Measurements from ENCODE around the gene IMPA2. TPM values are rescaled to one million over a fixed set of nuclear protein-coding genes. Genes with fewer than 3 reads are reported as not detected.
A peak's percentile ranks its signal among the peaks of the same experiment; 100 is the strongest.
"Not testable (repeated sequence)": the region's sequence is repeated elsewhere in the genome, so short reads cannot be mapped to it uniquely, and the experiment has no call there.

IMPA2 gene
- total RNA-seq, 1 donor from 2014 or later: 33.9 TPM

DNA sequence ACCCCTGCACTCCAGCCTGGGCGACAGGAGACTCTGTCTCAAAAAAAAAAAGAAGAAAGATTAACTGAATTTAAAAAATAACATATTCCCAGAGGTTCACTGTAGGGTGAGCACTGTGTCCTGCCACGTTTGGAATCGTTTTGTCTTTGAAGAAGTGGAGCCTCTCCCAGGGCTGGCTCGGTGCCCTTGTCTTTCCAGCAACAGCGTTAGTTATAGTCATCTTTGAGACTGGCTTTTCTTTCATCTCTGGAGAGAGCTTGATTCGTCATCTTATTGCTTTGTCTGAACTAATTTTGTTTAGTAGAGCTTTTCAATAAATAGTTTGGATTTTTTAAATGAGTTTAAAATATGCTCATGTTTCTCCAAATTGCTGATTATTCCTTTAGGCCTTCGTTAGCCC, 50.5 kb downstream of the IMPA2 start:
- no peaks in the 10 kb centered on the region for H3K27me3 ChIP-seq (ENCODE audit: control insufficient read depth in 3 of 3, insufficient read depth in 3 of 3, low read length in 3 of 3)
- H3K4me1 ChIP-seq (ENCODE audit: control insufficient read depth in 3 of 3, insufficient read depth in 3 of 3, low read length in 3 of 3): peaks cover 13 to 27% (median 21%) of the 10 kb centered on the region in 3 donors
- H3K36me3 ChIP-seq (ENCODE audit: control insufficient read depth in 3 of 3, insufficient read depth in 3 of 3, low read length in 3 of 3): peaks cover 17 to 35% (median 20%) of the 10 kb centered on the region in 3 donors
- H3K9me3 ChIP-seq (ENCODE audit: control insufficient read depth in 3 of 3, low read length in 3 of 3): no peaks in the 10 kb centered on the region
- H3K4me3 ChIP-seq (ENCODE audit: low read length in 3 of 3): no peak overlapping the region
- peak overlapping the region; percentile 46 for H3K27ac ChIP-seq (ENCODE audit: low read depth, low read length)
- no peak overlapping the region for H3K9ac ChIP-seq (ENCODE audit: low read depth in 1 of 3, low read length in 3 of 3)

DNA sequence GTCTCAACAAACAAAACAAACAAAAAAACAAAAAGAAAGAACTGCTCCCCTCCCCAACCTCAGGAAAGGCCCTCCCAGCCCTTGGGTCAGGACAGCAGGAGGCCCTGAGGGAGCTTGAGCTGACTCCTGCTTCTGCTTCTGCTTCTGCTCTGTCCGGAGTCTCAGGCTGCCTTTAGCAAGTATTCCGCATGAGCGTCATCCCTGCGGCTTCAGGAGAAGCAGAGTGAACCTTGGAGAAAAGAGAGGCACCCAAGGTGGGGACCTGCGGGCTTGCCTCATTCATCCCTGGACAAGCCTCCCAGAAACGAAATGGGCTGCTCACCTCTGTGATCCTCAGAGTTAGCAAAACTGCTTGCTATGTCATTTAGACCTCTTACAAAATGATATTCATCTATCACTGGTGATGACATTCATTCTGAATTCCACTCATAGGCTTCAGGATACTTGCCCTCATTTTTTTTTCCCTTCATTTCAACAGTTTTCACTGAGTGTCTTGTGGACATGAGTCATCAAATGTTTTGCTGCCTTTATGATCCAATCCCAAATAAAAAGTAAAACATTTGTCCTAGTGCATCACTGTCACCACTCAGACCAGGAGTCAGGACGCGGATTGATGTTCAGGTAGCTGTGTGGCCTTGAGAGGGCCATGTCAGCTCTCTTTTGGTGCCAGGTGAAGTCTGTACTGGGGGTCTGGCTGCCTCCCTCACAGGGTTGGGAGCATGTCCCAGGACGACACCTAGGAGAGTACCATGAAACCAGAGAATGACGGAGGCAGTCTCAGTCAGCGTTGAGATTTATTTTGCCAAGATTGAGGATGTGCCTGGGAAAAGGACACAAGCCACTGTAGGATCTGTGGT, 51.7 kb downstream of the IMPA2 start:
- H3K4me3 ChIP-seq (ENCODE audit: low read length in 3 of 3): no peak overlapping the region
- H3K4me1 ChIP-seq (ENCODE audit: control insufficient read depth in 3 of 3, insufficient read depth in 3 of 3, low read length in 3 of 3): peaks cover 8 to 17% (median 12%) of the 10 kb centered on the region in 3 donors
- peak overlapping the region; percentile 65 for H3K27ac ChIP-seq (ENCODE audit: low read depth, low read length)
- H3K9me3 ChIP-seq (ENCODE audit: control insufficient read depth in 3 of 3, low read length in 3 of 3): no peaks in the 10 kb centered on the region
- no peaks in the 10 kb centered on the region for H3K27me3 ChIP-seq (ENCODE audit: control insufficient read depth in 3 of 3, insufficient read depth in 3 of 3, low read length in 3 of 3)
- no peak overlapping the region for H3K9ac ChIP-seq (ENCODE audit: low read depth in 1 of 3, low read length in 3 of 3)
- peaks cover 17 to 35% (median 20%) of the 10 kb centered on the region in 3 donors for H3K36me3 ChIP-seq (ENCODE audit: control insufficient read depth in 3 of 3, insufficient read depth in 3 of 3, low read length in 3 of 3)

GRCh38 chr18:12033643-12034025, 52.3 kb downstream of the IMPA2 start:
- H3K36me3 ChIP-seq (ENCODE audit: control insufficient read depth in 3 of 3, insufficient read depth in 3 of 3, low read length in 3 of 3): peaks cover 17 to 34% (median 17%) of the 10 kb centered on the region in 3 donors
- H3K9me3 ChIP-seq (ENCODE audit: control insufficient read depth in 3 of 3, low read length in 3 of 3): no peaks in the 10 kb centered on the region
- H3K27ac ChIP-seq (ENCODE audit: low read depth, low read length): peak overlapping the region; percentile 65
- no peak overlapping the region for H3K4me3 ChIP-seq (ENCODE audit: low read length in 3 of 3)
- H3K27me3 ChIP-seq (ENCODE audit: control insufficient read depth in 3 of 3, insufficient read depth in 3 of 3, low read length in 3 of 3): no peaks in the 10 kb centered on the region
- H3K4me1 ChIP-seq (ENCODE audit: control insufficient read depth in 3 of 3, insufficient read depth in 3 of 3, low read length in 3 of 3): peaks cover 4 to 11% (median 11%) of the 10 kb centered on the region in 3 donors
- no peak overlapping the region for H3K9ac ChIP-seq (ENCODE audit: low read depth in 1 of 3, low read length in 3 of 3)

DNA sequence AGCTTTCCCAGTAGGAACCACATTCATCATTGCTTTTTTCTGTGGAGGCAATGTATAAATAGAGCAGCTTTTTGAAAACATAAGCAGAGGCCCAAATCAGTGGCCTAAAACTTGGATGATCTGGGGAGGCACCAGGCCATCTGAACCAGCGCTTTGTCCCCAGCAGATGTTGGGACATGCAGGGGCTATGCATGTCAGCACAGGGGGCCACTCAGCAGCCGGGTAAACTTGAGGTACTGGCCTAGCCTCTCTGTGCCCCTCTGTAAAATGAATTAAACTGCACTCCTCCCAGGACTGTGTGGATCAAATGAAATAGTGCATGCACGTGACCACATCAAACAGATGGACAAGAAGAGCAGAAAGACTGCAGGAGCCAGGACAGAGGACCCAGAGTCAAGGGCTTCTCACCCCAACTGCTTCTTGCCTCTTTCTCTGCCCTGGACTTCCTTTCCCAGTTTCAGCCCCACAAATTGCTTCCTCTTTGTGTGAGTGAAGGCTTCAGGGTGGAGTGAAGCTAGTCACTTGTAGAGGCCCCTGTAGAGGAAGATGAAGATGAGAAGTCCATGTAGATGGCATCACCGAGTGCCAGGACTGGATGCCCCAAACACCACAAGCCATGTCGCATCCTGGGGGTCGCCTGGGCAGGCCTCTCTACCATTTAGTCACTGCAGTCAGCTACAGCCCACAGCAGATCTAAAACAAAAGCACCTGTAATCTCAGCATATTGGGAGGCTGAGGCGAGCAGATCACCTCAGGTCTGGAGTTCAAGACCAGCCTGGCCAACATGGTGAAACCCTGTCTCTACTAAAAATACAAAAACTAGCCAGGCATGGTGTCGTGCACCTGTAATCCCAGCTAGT, 53.2 kb downstream of the IMPA2 start:
- Histone ChIP-seq H3K4me1 (ENCODE audit: control insufficient read depth in 3 of 3, insufficient read depth in 3 of 3, low read length in 3 of 3) (peaks cover 0 to 12% (median 11%) of the 10 kb centered on the region in 3 donors), H3K4me3 (ENCODE audit: low read length in 3 of 3) (no peak overlapping the region), H3K27me3 (ENCODE audit: control insufficient read depth in 3 of 3, insufficient read depth in 3 of 3, low read length in 3 of 3) (no peaks in the 10 kb centered on the region), H3K9ac (ENCODE audit: low read depth in 1 of 3, low read length in 3 of 3) (no peak overlapping the region), H3K36me3 (ENCODE audit: control insufficient read depth in 3 of 3, insufficient read depth in 3 of 3, low read length in 3 of 3) (peaks cover 16 to 33% (median 17%) of the 10 kb centered on the region in 3 donors), H3K27ac (ENCODE audit: low read depth, low read length) (no peak overlapping the region), H3K9me3 (ENCODE audit: control insufficient read depth in 3 of 3, low read length in 3 of 3) (no peaks in the 10 kb centered on the region)

DNA sequence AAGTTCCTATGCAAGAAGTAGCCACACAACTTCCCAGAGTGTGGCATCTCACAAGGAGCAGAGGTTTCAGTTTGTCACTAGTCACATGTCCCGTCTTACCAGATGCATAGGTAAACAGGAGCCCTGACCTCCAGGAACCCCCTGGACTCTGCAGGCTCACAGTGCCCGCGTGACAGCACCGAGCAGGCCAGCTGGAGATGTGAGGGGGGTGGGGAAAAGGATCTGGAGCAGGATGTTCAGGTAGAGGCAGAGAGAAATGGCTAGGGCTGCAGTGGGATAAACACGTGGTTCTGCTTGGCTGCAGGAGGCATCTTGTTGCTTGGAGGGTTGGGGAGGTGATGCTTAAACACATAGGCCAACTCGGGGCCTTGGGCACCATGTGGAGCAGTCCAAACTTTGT, 54.2 kb downstream of the IMPA2 start:
- Histone ChIP-seq H3K4me1 (ENCODE audit: control insufficient read depth in 3 of 3, insufficient read depth in 3 of 3, low read length in 3 of 3) (peaks cover 0 to 12% (median 9%) of the 10 kb centered on the region in 3 donors), H3K4me3 (ENCODE audit: low read length in 3 of 3) (no peak overlapping the region), H3K9ac (ENCODE audit: low read depth in 1 of 3, low read length in 3 of 3) (no peak overlapping the region), H3K27ac (ENCODE audit: low read depth, low read length) (no peak overlapping the region), H3K9me3 (ENCODE audit: control insufficient read depth in 3 of 3, low read length in 3 of 3) (no peaks in the 10 kb centered on the region), H3K36me3 (ENCODE audit: control insufficient read depth in 3 of 3, insufficient read depth in 3 of 3, low read length in 3 of 3) (peaks cover 7 to 23% (median 8%) of the 10 kb centered on the region in 3 donors), H3K27me3 (ENCODE audit: control insufficient read depth in 3 of 3, insufficient read depth in 3 of 3, low read length in 3 of 3) (no peaks in the 10 kb centered on the region)

DNA sequence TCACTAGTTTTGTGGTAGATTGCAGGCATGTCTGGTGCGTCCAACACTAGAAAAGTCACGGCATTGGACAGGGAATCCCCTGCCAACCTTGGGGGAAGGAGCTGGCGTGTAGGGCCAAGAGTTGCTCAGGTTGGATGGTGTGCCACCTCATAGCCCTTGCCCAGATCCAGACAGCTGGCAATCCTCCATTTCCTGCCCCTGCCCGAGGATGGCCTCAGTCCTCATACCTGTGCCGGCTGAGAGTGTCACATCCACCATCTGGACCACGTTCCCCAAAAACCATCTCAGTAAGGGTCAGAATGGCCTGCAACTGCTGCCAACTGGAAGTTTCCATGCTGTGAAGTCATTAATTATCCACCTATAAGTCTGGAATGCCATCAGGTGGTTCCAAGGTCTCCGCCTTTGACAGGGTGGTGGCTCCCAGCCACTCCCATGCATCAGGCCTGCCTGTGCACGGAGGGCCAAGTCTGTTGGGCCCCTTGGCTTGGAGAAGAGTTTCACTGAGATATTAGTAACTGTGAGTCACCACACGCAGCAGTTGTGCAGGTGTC, 55.0 kb downstream of the IMPA2 start:
- Histone ChIP-seq H3K4me3 (ENCODE audit: low read length in 3 of 3) (no peak overlapping the region), H3K36me3 (ENCODE audit: control insufficient read depth in 3 of 3, insufficient read depth in 3 of 3, low read length in 3 of 3) (peaks cover 2 to 16% (median 5%) of the 10 kb centered on the region in 3 donors), H3K9me3 (ENCODE audit: control insufficient read depth in 3 of 3, low read length in 3 of 3) (no peaks in the 10 kb centered on the region), H3K27ac (ENCODE audit: low read depth, low read length) (no peak overlapping the region), H3K9ac (ENCODE audit: low read depth in 1 of 3, low read length in 3 of 3) (no peak overlapping the region), H3K4me1 (ENCODE audit: control insufficient read depth in 3 of 3, insufficient read depth in 3 of 3, low read length in 3 of 3) (peaks cover 0 to 12% (median 9%) of the 10 kb centered on the region in 3 donors), H3K27me3 (ENCODE audit: control insufficient read depth in 3 of 3, insufficient read depth in 3 of 3, low read length in 3 of 3) (no peaks in the 10 kb centered on the region)

GRCh38 chr18:12038082-12038638, 56.9 kb downstream of the IMPA2 start:
- no peaks in the 10 kb centered on the region for H3K9me3 ChIP-seq (ENCODE audit: control insufficient read depth in 3 of 3, low read length in 3 of 3)
- peaks cover 0 to 11% (median 2%) of the 10 kb centered on the region in 3 donors for H3K36me3 ChIP-seq (ENCODE audit: control insufficient read depth in 3 of 3, insufficient read depth in 3 of 3, low read length in 3 of 3)
- H3K4me1 ChIP-seq (ENCODE audit: control insufficient read depth in 3 of 3, insufficient read depth in 3 of 3, low read length in 3 of 3): peaks cover 0 to 12% (median 6%) of the 10 kb centered on the region in 3 donors
- no peaks in the 10 kb centered on the region for H3K27me3 ChIP-seq (ENCODE audit: control insufficient read depth in 3 of 3, insufficient read depth in 3 of 3, low read length in 3 of 3)
- peak overlapping the region in 2 of 3 donors; percentile 24 to 79 for H3K4me3 ChIP-seq (ENCODE audit: low read length in 3 of 3)
- no peak overlapping the region for H3K27ac ChIP-seq (ENCODE audit: low read depth, low read length)
- peak overlapping the region in 1 of 3 donors; percentile 83 for H3K9ac ChIP-seq (ENCODE audit: low read depth in 1 of 3, low read length in 3 of 3)

- peak overlapping the region; percentile 45 to 83 (median 69) for H3K9ac ChIP-seq (ENCODE audit: low read depth in 1 of 3, low read length in 3 of 3)
- no peak overlapping the region for H3K27ac ChIP-seq (ENCODE audit: low read depth, low read length)
Measured at GRCh38 chr18:12038639-12039539, 57.6 kb downstream of the IMPA2 start.

DNA sequence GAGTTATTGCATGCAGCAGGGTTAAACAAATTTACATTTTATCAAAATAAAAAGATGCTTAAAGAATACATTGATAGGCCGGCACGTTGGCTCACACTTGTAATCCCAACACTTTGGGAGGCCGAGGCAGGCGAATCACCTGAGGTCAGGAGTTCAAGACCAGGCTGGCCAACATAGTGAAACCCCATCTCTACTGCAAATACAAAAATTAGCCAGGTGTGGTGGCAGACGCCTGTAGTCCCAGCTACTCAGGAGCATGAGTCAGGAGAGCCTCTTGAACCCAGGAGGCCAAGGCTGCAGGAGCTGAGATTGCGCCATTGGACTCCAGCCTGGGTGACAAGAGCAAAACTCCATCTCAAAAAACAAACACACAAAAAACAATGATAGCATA, 58.2 kb downstream of the IMPA2 start:
- Histone ChIP-seq H3K4me1 (ENCODE audit: control insufficient read depth in 3 of 3, insufficient read depth in 3 of 3, low read length in 3 of 3) (peaks cover 0 to 12% (median 6%) of the 10 kb centered on the region in 3 donors), H3K9ac (ENCODE audit: low read depth in 1 of 3, low read length in 3 of 3) (peak overlapping the region in 2 of 3 donors; percentile 27 to 83)
- H3K9me3 ChIP-seq (ENCODE audit: control insufficient read depth in 3 of 3, low read length in 3 of 3); H3K27ac ChIP-seq (ENCODE audit: low read depth, low read length); H3K36me3 ChIP-seq (ENCODE audit: control insufficient read depth in 3 of 3, insufficient read depth in 3 of 3, low read length in 3 of 3); H3K4me3 ChIP-seq (ENCODE audit: low read length in 3 of 3); H3K27me3 ChIP-seq (ENCODE audit: control insufficient read depth in 3 of 3, insufficient read depth in 3 of 3, low read length in 3 of 3): not testable (repeated sequence)

More at GRCh38 chr18:12038639-12039539, 57.6 kb downstream of the IMPA2 start:
- Histone ChIP-seq H3K4me1 (ENCODE audit: control insufficient read depth in 3 of 3, insufficient read depth in 3 of 3, low read length in 3 of 3) (peaks cover 0 to 12% (median 6%) of the 10 kb centered on the region in 3 donors), H3K4me3 (ENCODE audit: low read length in 3 of 3) (peak overlapping the region; percentile 59 to 79 (median 79)), H3K27me3 (ENCODE audit: control insufficient read depth in 3 of 3, insufficient read depth in 3 of 3, low read length in 3 of 3) (no peaks in the 10 kb centered on the region), H3K36me3 (ENCODE audit: control insufficient read depth in 3 of 3, insufficient read depth in 3 of 3, low read length in 3 of 3) (peaks cover 0 to 5% (median 0%) of the 10 kb centered on the region in 3 donors), H3K9me3 (ENCODE audit: control insufficient read depth in 3 of 3, low read length in 3 of 3) (no peaks in the 10 kb centered on the region)
